K562 (cell line): ENCODE data around the gene KATNB1. TPM values are rescaled to one million over a fixed set of nuclear protein-coding genes. Genes with fewer than 3 reads are reported as not detected.

Experiments
- ATAC-seq: fragments of 200-7000 bp; cut with Tn5 transposase; 3 replicates; pipeline ENCODE4 v1.9.1; 2020; ENCODE audit warnings: moderate library complexity
- BruUV-seq: library from RNA; stranded (reverse); fragments of 400-500 nt; replicated peaks from 2 replicates; lab custom pipeline; 2021; lab: Mats Ljungman, UMichigan
- CTCF ChIA-PET: fragments of 300-600 bp; formaldehyde crosslinking; extraction: SDS; loops from one replicate; lab custom pipeline; 2021; ENCODE audit warnings: low intra/inter-chr PET ratio; lab: Yijun Ruan, JAX
- POLR2A ChIA-PET: fragments of 300-600, 350-650 bp; sonication (Branson Sonifier 250); formaldehyde crosslinking; extraction: SDS; loops from one replicate; lab custom pipeline; 2021; ENCODE audit warnings: antibody characterized with exemption, inconsistent platforms; lab: Yijun Ruan, JAX
- DNase-seq, 4 experiments: peaks; one replicate each; pipeline versions ENCODE4 v3.0.0 to v3.0.0-alpha.2; 2011 to 2018; ENCODE audit warnings: low spot score in 3 of 4, mixed read lengths in 3 of 4; ENCODE audit errors: extremely low read depth in 1 of 4
- FAIRE-seq: peaks from 2 replicates; lab custom pipeline; 2011; peaks lifted over from hg19 to GRCh38; lab: Jason Lieb, UNC
- H2AFZ ChIP-seq: 2 replicates; pipeline ENCODE4 v1.6.0; 2011; ENCODE audit warnings: low read depth, low read length, control low read depth, inconsistent platforms
- H3K27ac ChIP-seq: fragments of 200-600 bp; 3 replicates; pipeline ENCODE4 v1.8.0; 2011; ENCODE audit warnings: low read depth, mild to moderate bottlenecking, control low read depth, inconsistent platforms, low read length, moderate library complexity, mixed read lengths; ENCODE audit errors: extremely low read depth
- H3K27me3 ChIP-seq, 2 experiments: fragments of 300-600 bp in 1 of 2; 2 replicates in 1 of 2; 3 replicates in 1 of 2; pipeline versions ENCODE4 v1.6.0 to v1.8.0; 2011; ENCODE audit warnings: inconsistent platforms in 2 of 2, low read length in 2 of 2, mild to moderate bottlenecking in 1 of 2, mixed read lengths in 1 of 2, moderate library complexity in 1 of 2; ENCODE audit not compliant: control insufficient read depth in 2 of 2, insufficient read depth in 2 of 2
- H3K36me3 ChIP-seq: fragments of 300-600 bp; 3 replicates; pipeline ENCODE4 v1.8.0; 2011; ENCODE audit warnings: mild to moderate bottlenecking, low read length, inconsistent platforms; ENCODE audit not compliant: control insufficient read depth, insufficient read depth
- H3K4me1 ChIP-seq, 2 experiments: fragments of 200-600 bp in 1 of 2; replicated peaks in 1 of 2; 2 replicates in 1 of 2; 3 replicates in 1 of 2; pipeline versions ENCODE4 v1.5.1 to v1.8.0; 2011; ENCODE audit warnings: inconsistent platforms in 2 of 2, low read length in 2 of 2, mild to moderate bottlenecking in 1 of 2, mixed read lengths in 1 of 2, moderate library complexity in 1 of 2; ENCODE audit not compliant: control insufficient read depth in 2 of 2, insufficient read depth in 2 of 2
- H3K4me2 ChIP-seq: 2 replicates; pipeline ENCODE4 v1.6.1; 2011; ENCODE audit warnings: low read length, control low read depth, inconsistent platforms, mixed read lengths; ENCODE audit not compliant: insufficient read depth
- H3K4me3 ChIP-seq: fragments of 200-600 bp; sonication (generic), shearing (Covaris generic); 2 replicates; pipeline ENCODE4 v1.5.1; 2016; ENCODE audit warnings: control low read depth, inconsistent platforms
- H3K79me2 ChIP-seq: fragments of 200-600 bp; 3 replicates; pipeline ENCODE4 v1.8.0; 2011; ENCODE audit warnings: low read length, inconsistent platforms; ENCODE audit not compliant: control insufficient read depth, insufficient read depth
- H3K9ac ChIP-seq, 2 experiments: 2 replicates each; pipeline versions ENCODE4 v1.6.0 to v1.6.1; 2011; ENCODE audit warnings: low read depth in 2 of 2, low read length in 2 of 2, control low read depth in 1 of 2, inconsistent platforms in 1 of 2, mild to moderate bottlenecking in 1 of 2, mixed read lengths in 1 of 2; ENCODE audit not compliant: insufficient read depth in 1 of 2
- H3K9me1 ChIP-seq: one replicate; pipeline ENCODE4 v1.6.0; 2011; ENCODE audit warnings: inconsistent platforms, mild to moderate bottlenecking, low read length, moderate library complexity; ENCODE audit not compliant: control insufficient read depth, insufficient read depth
- H3K9me3 ChIP-seq: replicated peaks from 2 replicates; pipeline ENCODE4 v1.5.1; 2011; ENCODE audit warnings: low read depth, low read length, inconsistent platforms; ENCODE audit not compliant: control insufficient read depth, insufficient read depth
- H4K20me1 ChIP-seq: replicated peaks from 2 replicates; pipeline ENCODE4 v1.6.1; 2011; ENCODE audit warnings: low read length, inconsistent platforms, mixed read lengths; ENCODE audit not compliant: control insufficient read depth, insufficient read depth
- ARID1B ChIP-seq: fragments of 450-650 bp; IDR thresholded peaks from 2 replicates; pipeline ENCODE4 v1.6.1; 2016; ENCODE audit warnings: antibody characterized with exemption, mild to moderate bottlenecking, inconsistent platforms
- BHLHE40 ChIP-seq: IDR thresholded peaks from 2 replicates; pipeline ENCODE4 v1.6.1; 2011; ENCODE audit warnings: low read length, improper control_type of control experiment
- CBX8 ChIP-seq: fragments of 200-600 bp; sonication (generic); IDR thresholded peaks from 2 replicates; pipeline ENCODE4 v1.6.1; 2012; ENCODE audit warnings: borderline replicate concordance, mixed run types, low read depth, mild to moderate bottlenecking, moderate library complexity, mixed read lengths, low read length, control low read depth, inconsistent platforms; ENCODE audit not compliant: poor library complexity, severe bottlenecking; ENCODE audit errors: extremely low read depth
- CEBPG ChIP-seq, 3 experiments: fragments of 200-800 bp in 1 of 3; sonication (Bioruptor generic) in 1 of 3; sonication (generic) in 1 of 3; formaldehyde crosslinking in 1 of 3; IDR thresholded peaks in 2 of 3; conservative IDR thresholded peaks in 1 of 3; 2 replicates each; pipeline versions ENCODE4 v1.6.1 to v1.8.0; 2016 to 2022; ENCODE audit warnings: missing compliant biosample characterization in 2 of 3, missing genetic modification characterization in 2 of 3, mild to moderate bottlenecking in 1 of 3, missing genetic modification reagents in 1 of 3
- GTF2E2 ChIP-seq: fragments of 200-800 bp; sonication (Bioruptor generic); IDR thresholded peaks from 2 replicates; pipeline ENCODE4 v1.6.1; 2016; ENCODE audit warnings: missing genetic modification characterization, missing compliant biosample characterization
- HIVEP1 ChIP-seq: fragments of 250-450 bp; sonication (Bioruptor Pico); IDR thresholded peaks from 2 replicates; pipeline ENCODE4 v1.4.0; 2020; ENCODE audit warnings: mild to moderate bottlenecking
- HNRNPH1 ChIP-seq: fragments of 200-400 bp; formaldehyde crosslinking; optimal IDR thresholded peaks from 2 replicates; pipeline ENCODE3; 2017; ENCODE audit warnings: low read depth, mild to moderate bottlenecking, low read length, moderate library complexity
- RFX7 ChIP-seq: fragments of 250-450 bp; sonication (Bioruptor Pico); IDR thresholded peaks from 2 replicates; pipeline ENCODE4 v1.5.1; 2021; ENCODE audit warnings: mild to moderate bottlenecking
- SAFB2 ChIP-seq: fragments of 200-400 bp; formaldehyde crosslinking; IDR thresholded peaks from 2 replicates; pipeline ENCODE4 v1.6.1; 2018; ENCODE audit warnings: borderline replicate concordance, low read length, low read depth, moderate library complexity; ENCODE audit not compliant: severe bottlenecking
- TFAM ChIP-seq: fragments of 250-450 bp; sonication (Bioruptor Pico); conservative IDR thresholded peaks from 2 replicates; pipeline ENCODE4 v1.5.0; 2021; ENCODE audit warnings: mild to moderate bottlenecking, moderate library complexity
- ZNF23 ChIP-seq: fragments of 250-450 bp; sonication (Bioruptor Pico); IDR thresholded peaks from 2 replicates; pipeline ENCODE4 v1.4.0; 2020; ENCODE audit warnings: mild to moderate bottlenecking
- ZNF24 ChIP-seq: fragments of 450-650 bp; IDR thresholded peaks from 2 replicates; pipeline ENCODE4 v1.6.1; 2016
- ZNF512 ChIP-seq: IDR thresholded peaks from 2 replicates; pipeline ENCODE4 v1.6.1; 2016; ENCODE audit warnings: missing genetic modification characterization, missing compliant biosample characterization
- ZNF644 ChIP-seq: fragments of 200-800 bp; sonication (Bioruptor generic); IDR thresholded peaks from 2 replicates; pipeline ENCODE4 v1.6.1; 2016; ENCODE audit warnings: low read depth, missing genetic modification characterization, missing compliant biosample characterization
- WGBS: fragments of 100-300 bp; shearing (Covaris generic); methylation state at CpG from one replicate; pipeline ENCODE4 v1.1.6; 2016; ENCODE audit warnings: low coverage, mixed read lengths; ENCODE audit not compliant: insufficient coverage; ENCODE audit errors: missing lambda C conversion rate; 5-methylcytosine and 5-hydroxymethylcytosine counted together
- in situ Hi-C: fragments of 300-500 bp; cut with MboI; formaldehyde crosslinking; loops from 4 replicates; pipeline ENCODE4 v1.15.0; 2018; ENCODE audit warnings: inconsistent platforms, mixed read lengths
- intact Hi-C: fragments of 100-400 bp; cut with micrococcal nuclease; formaldehyde crosslinking; loops from 2 replicates; pipeline ENCODE4 v1.14.2; 2022
- polyA plus RNA-seq, 8 experiments: library from polyadenylated mRNA; depleted of rRNA in 4 of 8; stranded (reverse) in 5 of 8; unstranded in 3 of 8; fragments of >200 nt; fragmentation: Nextera tagmentation in 2 of 8; fragmentation: Illumina TruSeq in 1 of 8; extraction: Ambion mirVana in 2 of 8; extraction: Trizol in 1 of 8; gene quantifications; 2 replicates each; pipeline versions ENCODE4 v1.2.1 to v1.2.3, GENCODE V29; 2011 to 2014; ENCODE audit warnings: inconsistent platforms in 1 of 8, missing spikeins in 1 of 8
- total RNA-seq, 7 experiments: library from RNA; depleted of rRNA in 6 of 7; stranded (reverse); fragments of >200 nt in 6 of 7; fragmentation: Illumina TruSeq in 2 of 7; extraction: Trizol in 2 of 7; gene quantifications; 2 replicates each; pipeline versions ENCODE4 v1.2.1 to v1.2.3, GENCODE V29; 2011 to 2021; ENCODE audit warnings: low replicate concordance in 1 of 7

KATNB1 gene
- total and polyA plus RNA-seq, 9 of the 15 experiments (the other 6 are each of a cell fraction or from before 2014, with no cell fraction given) = 1.2 to 52.6 (median 21.9) TPM

DNA sequence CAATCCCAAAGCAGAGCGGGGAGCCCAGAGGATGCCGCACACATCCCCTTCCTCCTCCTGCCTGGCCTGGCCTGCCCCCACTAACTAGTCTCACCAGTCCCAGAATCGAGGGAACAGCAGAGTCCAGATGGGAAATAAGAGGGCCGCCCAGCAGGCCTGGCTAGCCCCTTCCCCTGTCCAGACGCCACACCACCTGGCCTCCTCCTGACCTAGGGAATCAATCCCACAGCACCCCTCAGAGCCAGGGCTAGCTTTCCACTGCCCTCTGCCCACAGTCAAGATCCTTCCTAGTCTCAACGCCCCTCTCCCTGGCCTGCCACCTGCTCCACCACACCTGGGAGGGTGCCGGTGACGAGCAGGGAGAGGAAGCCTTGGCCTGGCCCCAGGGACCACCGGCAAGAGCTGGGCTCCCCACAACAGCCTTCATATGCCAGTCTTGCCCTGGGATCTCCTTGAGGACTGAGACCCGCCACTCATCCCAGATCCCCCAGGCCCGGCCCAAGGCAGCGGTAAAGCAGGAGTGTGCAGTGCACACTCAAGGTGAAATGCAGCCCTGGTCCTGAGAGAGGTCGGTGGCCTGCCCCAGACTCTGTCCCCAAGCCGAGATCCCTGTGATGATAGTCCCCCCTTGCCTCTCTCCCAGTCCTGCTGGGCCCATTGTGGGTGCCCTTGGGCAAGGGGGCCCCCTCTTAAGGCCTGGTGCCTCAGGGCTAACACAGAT lies 27.9 kb downstream of the KATNB1 start:
- Histone ChIP-seq H3K4me2 (no peak overlapping the region), H3K27ac (no peak overlapping the region), H2AFZ (no peak overlapping the region), H3K4me3 (no peak overlapping the region), H3K9me3 (no peaks in the 10 kb centered on the region), H3K9ac (0 out of 4 replicates have a peak overlapping the region, but pooled peaks of 1 of the 2 experiments have one; percentile 8), H3K4me1 (peaks cover 4 to 45% of the 10 kb centered on the region in 2 experiments; a peak in 3 of 5 replicates), H4K20me1 (no peaks in the 10 kb centered on the region), H3K36me3 (peaks cover 86% of the 10 kb centered on the region), H3K9me1 (no peaks in the 10 kb centered on the region), H3K27me3 (no peaks in the 10 kb centered on the region), H3K79me2 (no peaks in the 10 kb centered on the region)
- BruUV-seq = no TSS peak
- ATAC-seq = no peak
- intact Hi-C loops (no loop called here), in situ Hi-C loops (no loop called here)
- no peak for TF ChIP-seq HIVEP1
- no peak for TF ChIP-seq CBX8
- TF ChIP-seq ZNF512 (tag) = no peak
- TF ChIP-seq BHLHE40 = no peak
- no peak for TF ChIP-seq HNRNPH1
- TF ChIP-seq ZNF24 = no peak
- no peak for TF ChIP-seq GTF2E2 (tag)
- no peak for TF ChIP-seq ZNF644 (tag)
- no peak for TF ChIP-seq TFAM (CRISPR knock-in tag)
- TF ChIP-seq SAFB2 = no peak
- TF ChIP-seq ARID1B = no peak
- no peak for TF ChIP-seq ZNF23
- TF ChIP-seq CEBPG (CRISPR knock-in tag; IDR thresholded peaks at IDR 0.05) = no peak
- no peak for TF ChIP-seq CEBPG (tag; conservative IDR thresholded peaks at IDR 0.05 in 1 of 2, IDR thresholded peaks at IDR 0.05 in 1 of 2)
- no peak for TF ChIP-seq RFX7 (CRISPR knock-in tag)
- ChIA-PET CTCF (no interaction called here), POLR2A (interaction anchor here (1.3 kb wide), 1 partner anchor 28 kb away, joined by 3 read pairs; no protein-coding TSS in a partner anchor)
- no peak for FAIRE-seq
- no peak for DNase-seq
- 86% methylated on average over 11 of the region's 14 CpGs for WGBS
